Putamen (tissue), 1 donor: ENCODE data around the gene DCP1B.
"Not testable (repeated sequence)": the region's sequence is repeated elsewhere in the genome, so short reads cannot be mapped to it uniquely, and the experiment has no call there.

ENCODE experiments used
- DNase-seq: peaks from one replicate; pipeline ENCODE4 v3.0.0-alpha.2; 2016; ENCODE audit warnings: low spot score

DCP1B gene

GRCh38 chr12:1974812-1975211, 29.4 kb downstream of the DCP1B start:
- no peak for DNase-seq

- DNase-seq: peak; percentile 13
Measured at GRCh38 chr12:1972856-1973317, 31.4 kb downstream of the DCP1B start.

- no peak for DNase-seq
Measured at GRCh38 chr12:1972260-1972659, 32.0 kb downstream of the DCP1B start.

GRCh38 chr12:1970331-1970900, 33.8 kb downstream of the DCP1B start:
- no peak for DNase-seq

- no peak for DNase-seq
Measured at GRCh38 chr12:1966561-1967226, 37.6 kb downstream of the DCP1B start.

- DNase-seq: no peak
Measured at GRCh38 chr12:1965916-1966315, 38.3 kb downstream of the DCP1B start.

- no peak for DNase-seq
Measured at GRCh38 chr12:1962051-1963020, 41.9 kb downstream of the DCP1B start.

GRCh38 chr12:1956716-1957115, 47.5 kb downstream of the DCP1B start:
- DNase-seq: no peak

GRCh38 chr12:1949771-1950470, 54.3 kb downstream of the DCP1B start:
- DNase-seq: peak; percentile 86

GRCh38 chr12:1948883-1949282, 55.4 kb downstream of the DCP1B start:
- DNase-seq: no peak

GRCh38 chr12:1947081-1947480, 57.2 kb downstream of the DCP1B start:
- no peak for DNase-seq

GRCh38 chr12:1946296-1946695, 58.0 kb downstream of the DCP1B start:
- no peak for DNase-seq

- DNase-seq: not testable (repeated sequence)
Measured at GRCh38 chr12:1945502-1945901, 58.8 kb downstream of the DCP1B start.

- DNase-seq: peak; percentile 88
Measured at GRCh38 chr12:1939801-1940607, 64.3 kb downstream of the DCP1B start.

- no peak for DNase-seq
Measured at GRCh38 chr12:1939331-1939730, 64.9 kb downstream of the DCP1B start.

- no peak for DNase-seq
Measured at GRCh38 chr12:1937481-1938224, 66.6 kb downstream of the DCP1B start.

GRCh38 chr12:1936406-1937320, 67.6 kb downstream of the DCP1B start:
- peak; percentile 92 for DNase-seq

GRCh38 chr12:1935700-1936378, 68.4 kb downstream of the DCP1B start:
- DNase-seq: peak; percentile 71

- DNase-seq: no peak
Measured at GRCh38 chr12:1935242-1935641, 69.0 kb downstream of the DCP1B start.
